ENCODE results near the gene TREML2.

Gene TREML2

GRCh38 chr6:41181566-41181965 is 19.4 kb downstream of the TREML2 start:
- DNase-seq (ENCODE audit: extremely low spot score, insufficient read length, low read depth) (no peak), FAIRE-seq (no peak)

GRCh38 chr6:41179163-41179562 is 21.8 kb downstream of the TREML2 start:
- FAIRE-seq (no peak), DNase-seq (ENCODE audit: extremely low spot score, insufficient read length, low read depth) (no peak)

GRCh38 chr6:41177695-41178094 is 23.3 kb downstream of the TREML2 start:
- DNase-seq (ENCODE audit: extremely low spot score, insufficient read length, low read depth) = no peak
- FAIRE-seq = no peak

- FAIRE-seq = no peak
- DNase-seq (ENCODE audit: extremely low spot score, insufficient read length, low read depth) = no peak
Measured at GRCh38 chr6:41177287-41177686, 23.7 kb downstream of the TREML2 start.

- FAIRE-seq (no peak), DNase-seq (ENCODE audit: extremely low spot score, insufficient read length, low read depth) (no peak)
Measured at GRCh38 chr6:41176189-41176588, 24.8 kb downstream of the TREML2 start.

- no peak for FAIRE-seq
Measured at GRCh38 chr6:41175084-41175483, 25.9 kb downstream of the TREML2 start.

GRCh38 chr6:41174610-41175009 is 26.3 kb downstream of the TREML2 start:
- FAIRE-seq (no peak), DNase-seq (ENCODE audit: extremely low spot score, insufficient read length, low read depth) (no peak)

More at GRCh38 chr6:41175084-41175483, 25.9 kb downstream of the TREML2 start:
- DNase-seq (ENCODE audit: extremely low spot score, insufficient read length, low read depth) = no peak

GRCh38 chr6:41171908-41172307 is 29.0 kb downstream of the TREML2 start:
- FAIRE-seq (no peak), DNase-seq (ENCODE audit: extremely low spot score, insufficient read length, low read depth) (no peak)

GRCh38 chr6:41170547-41171160 is 30.3 kb downstream of the TREML2 start:
- FAIRE-seq (no peak), DNase-seq (ENCODE audit: extremely low spot score, insufficient read length, low read depth) (no peak)

GRCh38 chr6:41167173-41167963 is 33.6 kb downstream of the TREML2 start:
- DNase-seq (ENCODE audit: extremely low spot score, insufficient read length, low read depth) (no peak), FAIRE-seq (no peak)

DNA sequence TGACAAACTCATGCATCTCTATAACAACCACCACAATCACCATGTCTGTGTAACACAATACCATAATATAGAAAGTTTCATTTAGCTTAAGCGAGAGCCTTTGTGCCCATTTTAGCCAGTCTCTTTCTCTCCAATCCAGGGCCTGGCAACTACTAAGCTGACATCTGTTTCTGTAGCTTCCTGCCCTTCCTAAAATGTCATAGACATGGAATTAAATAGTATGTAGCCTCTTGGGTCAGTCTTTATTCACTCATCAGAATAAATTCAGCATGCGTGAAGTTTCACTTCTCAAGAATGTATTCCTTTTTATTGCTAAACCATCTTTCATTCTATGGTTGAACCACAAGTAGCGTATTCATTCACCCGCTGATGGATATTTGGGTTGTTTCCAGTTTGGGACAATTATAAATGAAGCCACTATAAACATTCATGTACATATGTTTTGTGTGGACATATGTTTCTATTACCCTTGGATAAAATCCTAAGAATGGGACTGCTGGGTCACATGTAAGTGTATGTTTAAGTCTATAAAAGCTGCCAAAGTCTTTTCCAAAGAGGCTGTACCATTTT is 36.3 kb downstream of the TREML2 start:
- FAIRE-seq (no peak), DNase-seq (ENCODE audit: extremely low spot score, insufficient read length, low read depth) (no peak)

DNA sequence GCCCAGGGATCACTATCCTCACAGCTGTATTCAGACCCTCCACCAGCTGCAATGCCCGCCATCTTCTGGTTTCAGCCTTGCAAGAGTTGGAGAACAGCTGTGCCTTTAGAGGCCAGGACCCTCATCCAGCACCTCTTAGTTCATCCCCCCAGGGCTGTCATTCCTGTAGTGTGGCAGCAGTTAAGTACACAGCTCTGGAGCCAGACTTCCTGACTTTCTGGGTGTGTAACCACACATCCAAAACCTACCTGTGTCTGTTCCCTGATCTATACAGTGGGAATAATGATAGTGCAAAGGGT is 37.6 kb downstream of the TREML2 start:
- DNase-seq (ENCODE audit: extremely low spot score, insufficient read length, low read depth) (no peak), FAIRE-seq (no peak)

- no peak for DNase-seq (ENCODE audit: extremely low spot score, insufficient read length, low read depth)
- no peak for FAIRE-seq
Measured at GRCh38 chr6:41162687-41163418, 38.1 kb downstream of the TREML2 start, which contains the start of gene TREM2. Gene TREM2, minus strand, starts transcription at chr6:41163116. Its CDS starts 34 bp downstream, at chr6:41163082.

GRCh38 chr6:41161851-41162552 is 38.9 kb downstream of the TREML2 start:
- FAIRE-seq (no peak), DNase-seq (ENCODE audit: extremely low spot score, insufficient read length, low read depth) (no peak)

- DNase-seq (ENCODE audit: extremely low spot score, insufficient read length, low read depth) (no peak), FAIRE-seq (no peak)
Measured at GRCh38 chr6:41161380-41161779, 39.6 kb downstream of the TREML2 start.

DNA sequence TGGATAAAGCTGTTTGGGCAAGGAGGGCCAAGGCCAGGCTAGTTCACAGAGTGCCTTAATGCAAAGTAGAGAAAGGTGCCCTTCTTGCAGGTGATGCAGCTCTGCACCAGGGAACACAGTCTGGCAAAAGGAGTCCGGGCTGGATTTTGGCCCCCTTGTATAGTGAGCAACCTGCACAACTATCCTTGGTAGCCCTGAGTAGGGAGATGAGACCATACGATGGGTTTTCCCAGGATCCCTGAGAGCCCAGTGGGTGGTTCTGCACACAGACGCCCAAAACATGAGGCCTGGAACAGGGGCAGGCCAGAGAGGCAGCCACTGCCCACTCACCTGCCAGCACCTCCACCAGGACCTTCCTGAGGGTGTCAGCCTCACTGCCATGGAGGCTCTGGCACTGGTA is 40.0 kb downstream of the TREML2 start:
- DNase-seq (ENCODE audit: extremely low spot score, insufficient read length, low read depth) = no peak
- no peak for FAIRE-seq

- FAIRE-seq (no peak), DNase-seq (ENCODE audit: extremely low spot score, insufficient read length, low read depth) (no peak)
Measured at GRCh38 chr6:41159415-41160082, 41.4 kb downstream of the TREML2 start.

DNA sequence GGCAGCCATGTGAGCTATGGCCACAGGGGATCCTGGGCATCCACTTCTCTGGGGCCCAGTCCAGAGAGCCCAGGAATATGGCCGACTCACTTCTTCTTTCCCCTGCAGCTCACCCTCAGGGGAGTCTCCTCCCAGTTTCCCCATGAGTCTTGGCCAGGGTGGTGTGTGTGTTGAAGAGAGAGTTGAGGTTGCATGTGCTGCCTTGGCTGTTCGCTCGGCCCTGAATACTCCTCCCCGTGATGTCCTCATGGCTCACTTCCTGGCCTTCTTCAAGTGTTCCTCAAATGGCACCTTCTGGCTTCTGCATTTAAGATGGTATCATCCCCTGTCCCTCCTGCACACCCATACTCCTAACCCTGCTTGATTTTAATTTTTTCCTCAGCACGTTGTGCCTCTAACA is 43.6 kb downstream of the TREML2 start:
- DNase-seq (ENCODE audit: extremely low spot score, insufficient read length, low read depth) (no peak), FAIRE-seq (no peak)

- DNase-seq (ENCODE audit: extremely low spot score, insufficient read length, low read depth) (no peak), FAIRE-seq (no peak)
Measured at GRCh38 chr6:41156771-41157170, 44.2 kb downstream of the TREML2 start.

GRCh38 chr6:41156001-41156400 is 44.9 kb downstream of the TREML2 start:
- FAIRE-seq = no peak
- no peak for DNase-seq (ENCODE audit: extremely low spot score, insufficient read length, low read depth)
